Ishikawa (cell line): ENCODE measurements around the gene GOSR1.

Experiments used
- CEBPB ChIP-seq: IDR thresholded peaks from 2 replicates; pipeline ENCODE4 v1.6.1; 2012
- CREB1 ChIP-seq: IDR thresholded peaks from 2 replicates; pipeline ENCODE4 v1.6.1; 2012; ENCODE audit warnings: low read depth
- EGR1 ChIP-seq: IDR thresholded peaks from 2 replicates; pipeline ENCODE4 v1.6.1; 2012
- EP300 ChIP-seq: IDR thresholded peaks from 2 replicates; pipeline ENCODE4 v1.6.1; 2012; ENCODE audit warnings: borderline replicate concordance
- MAX ChIP-seq: IDR thresholded peaks from 2 replicates; pipeline ENCODE4 v1.6.1; 2012
- YY1 ChIP-seq: IDR thresholded peaks from 2 replicates; pipeline ENCODE4 v1.6.1; 2012; ENCODE audit warnings: low read depth
- TF ChIP-seq, protein P1 (sequence below): IDR thresholded peaks from 2 replicates; pipeline ENCODE4 v1.6.1; 2012; ENCODE audit warnings: low read depth, mild to moderate bottlenecking

- TF ChIP-seq, protein P1, sequence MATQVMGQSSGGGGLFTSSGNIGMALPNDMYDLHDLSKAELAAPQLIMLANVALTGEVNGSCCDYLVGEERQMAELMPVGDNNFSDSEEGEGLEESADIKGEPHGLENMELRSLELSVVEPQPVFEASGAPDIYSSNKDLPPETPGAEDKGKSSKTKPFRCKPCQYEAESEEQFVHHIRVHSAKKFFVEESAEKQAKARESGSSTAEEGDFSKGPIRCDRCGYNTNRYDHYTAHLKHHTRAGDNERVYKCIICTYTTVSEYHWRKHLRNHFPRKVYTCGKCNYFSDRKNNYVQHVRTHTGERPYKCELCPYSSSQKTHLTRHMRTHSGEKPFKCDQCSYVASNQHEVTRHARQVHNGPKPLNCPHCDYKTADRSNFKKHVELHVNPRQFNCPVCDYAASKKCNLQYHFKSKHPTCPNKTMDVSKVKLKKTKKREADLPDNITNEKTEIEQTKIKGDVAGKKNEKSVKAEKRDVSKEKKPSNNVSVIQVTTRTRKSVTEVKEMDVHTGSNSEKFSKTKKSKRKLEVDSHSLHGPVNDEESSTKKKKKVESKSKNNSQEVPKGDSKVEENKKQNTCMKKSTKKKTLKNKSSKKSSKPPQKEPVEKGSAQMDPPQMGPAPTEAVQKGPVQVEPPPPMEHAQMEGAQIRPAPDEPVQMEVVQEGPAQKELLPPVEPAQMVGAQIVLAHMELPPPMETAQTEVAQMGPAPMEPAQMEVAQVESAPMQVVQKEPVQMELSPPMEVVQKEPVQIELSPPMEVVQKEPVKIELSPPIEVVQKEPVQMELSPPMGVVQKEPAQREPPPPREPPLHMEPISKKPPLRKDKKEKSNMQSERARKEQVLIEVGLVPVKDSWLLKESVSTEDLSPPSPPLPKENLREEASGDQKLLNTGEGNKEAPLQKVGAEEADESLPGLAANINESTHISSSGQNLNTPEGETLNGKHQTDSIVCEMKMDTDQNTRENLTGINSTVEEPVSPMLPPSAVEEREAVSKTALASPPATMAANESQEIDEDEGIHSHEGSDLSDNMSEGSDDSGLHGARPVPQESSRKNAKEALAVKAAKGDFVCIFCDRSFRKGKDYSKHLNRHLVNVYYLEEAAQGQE = no peak
- no peak for TF ChIP-seq YY1
- no peak for TF ChIP-seq EP300
- TF ChIP-seq CEBPB = no peak
- no peak for TF ChIP-seq MAX
- TF ChIP-seq EGR1 = no peak
- TF ChIP-seq CREB1 = no peak
Observed at GRCh38 chr17:30476726-30477082, 504 bp upstream of the GOSR1 start.
